H1 (cell line): Measurements from ENCODE around the gene TXNRD2. TPM values are rescaled to one million over a fixed set of nuclear protein-coding genes. Genes with fewer than 3 reads are reported as not detected.

Experiments
- CTCF ChIA-PET: fragments of 300-600 bp; sonication (Branson Sonifier 250); formaldehyde crosslinking; loops from one replicate; lab custom pipeline; 2021; ENCODE audit not compliant: partially characterized antibody; lab: Charles Lee
- POLR2A ChIA-PET: fragments of 300-600 bp; sonication (Branson Sonifier 250); formaldehyde crosslinking; loops from one replicate; lab custom pipeline; 2021; ENCODE audit warnings: inconsistent platforms; ENCODE audit not compliant: partially characterized antibody; lab: Charles Lee
- DNase-seq, 2 experiments: peaks; one replicate each; pipeline versions ENCODE4 v3.0.0 to v3.0.0-alpha.2; 2010 to 2022; ENCODE audit warnings: low spot score in 2 of 2, low read depth in 1 of 2, mixed read lengths in 1 of 2
- FAIRE-seq: peaks from 2 replicates; lab custom pipeline; 2011; peaks lifted over from hg19 to GRCh38; lab: Jason Lieb, UNC
- H2AFZ ChIP-seq: 2 replicates; pipeline ENCODE4 v1.8.1; 2012; ENCODE audit warnings: low read length, inconsistent platforms
- H2AK5ac ChIP-seq: 2 replicates; pipeline ENCODE4 v1.6.1; 2013; ENCODE audit warnings: low read depth, low read length
- H2BK120ac ChIP-seq: replicated peaks from 2 replicates; pipeline ENCODE3; 2013; ENCODE audit warnings: low read depth, low read length, inconsistent platforms
- H2BK12ac ChIP-seq: 2 replicates; pipeline ENCODE4 v1.6.1; 2013; ENCODE audit warnings: low read depth, low read length
- H2BK15ac ChIP-seq: 2 replicates; pipeline ENCODE4 v1.6.1; 2013; ENCODE audit warnings: low read length
- H2BK20ac ChIP-seq: 2 replicates; pipeline ENCODE4 v1.6.1; 2013; ENCODE audit warnings: low read length
- H2BK5ac ChIP-seq: 2 replicates; pipeline ENCODE4 v1.6.1; 2013; ENCODE audit warnings: low read depth, low read length
- H3K14ac ChIP-seq: 2 replicates; pipeline ENCODE4 v1.6.1; 2013; ENCODE audit warnings: inconsistent platforms; ENCODE audit not compliant: insufficient read length
- H3K18ac ChIP-seq: 2 replicates; pipeline ENCODE4 v1.6.1; 2013; ENCODE audit warnings: low read length; ENCODE audit errors: extremely low read depth
- H3K23ac ChIP-seq: 2 replicates; pipeline ENCODE4 v1.6.1; 2013; ENCODE audit warnings: inconsistent platforms; ENCODE audit not compliant: insufficient read length
- H3K23me2 ChIP-seq: 2 replicates; pipeline ENCODE4 v1.6.1; 2013; ENCODE audit warnings: low read depth, low read length
- H3K27ac ChIP-seq: 2 replicates; pipeline ENCODE4 v1.6.1; 2011; ENCODE audit warnings: low read depth, low read length, inconsistent platforms
- H3K27me3 ChIP-seq, 4 experiments: replicated peaks in 1 of 4; 1 replicate in 1 of 4; 2 replicates in 3 of 4; pipeline versions ENCODE4 v1.6.1 to v1.8.1; 2011 to 2013; ENCODE audit warnings: low read length in 3 of 4, mild to moderate bottlenecking in 3 of 4, inconsistent platforms in 2 of 4, mixed read lengths in 2 of 4, moderate library complexity in 1 of 4; ENCODE audit not compliant: control insufficient read depth in 3 of 4, insufficient read depth in 3 of 4; ENCODE audit errors: extremely low read depth in 1 of 4
- H3K36me3 ChIP-seq, 4 experiments: 2 replicates each; pipeline versions ENCODE4 v1.6.1 to v1.8.1; 2011 to 2013; ENCODE audit warnings: mild to moderate bottlenecking in 4 of 4, low read length in 3 of 4, moderate library complexity in 2 of 4, control low read depth in 1 of 4, inconsistent platforms in 1 of 4; ENCODE audit not compliant: insufficient read depth in 4 of 4, control insufficient read depth in 2 of 4
- H3K4ac ChIP-seq: replicated peaks from 2 replicates; pipeline ENCODE3; 2013; ENCODE audit warnings: low read length, low read depth, mixed read lengths, inconsistent platforms; ENCODE audit not compliant: insufficient read length
- H3K4me1 ChIP-seq, 4 experiments: replicated peaks in 1 of 4; 1 replicate in 1 of 4; 2 replicates in 3 of 4; pipeline versions ENCODE4 v1.6.1 to v1.8.1; 2011 to 2013; ENCODE audit warnings: low read length in 3 of 4, inconsistent platforms in 2 of 4, mixed read lengths in 1 of 4; ENCODE audit not compliant: insufficient read depth in 4 of 4, control insufficient read depth in 3 of 4
- H3K4me2 ChIP-seq, 2 experiments: 2 replicates each; pipeline versions ENCODE4 v1.6.1 to v1.8.1; 2011 to 2013; ENCODE audit warnings: low read depth in 2 of 2, low read length in 2 of 2, control low read depth in 1 of 2, inconsistent platforms in 1 of 2, mild to moderate bottlenecking in 1 of 2; ENCODE audit not compliant: insufficient read depth in 1 of 2
- H3K4me3 ChIP-seq, 4 experiments: fragments of 200-600, 300-600 bp in 1 of 4; sonication (generic), shearing (Covaris generic), sonication (Bioruptor Twin) in 1 of 4; 2 replicates each; pipeline versions ENCODE4 v1.5.1 to v1.8.1; 2011 to 2016; ENCODE audit warnings: low read length in 4 of 4, low read depth in 3 of 4, control low read depth in 2 of 4, inconsistent platforms in 2 of 4, mild to moderate bottlenecking in 2 of 4, mixed read lengths in 1 of 4, moderate library complexity in 1 of 4; ENCODE audit not compliant: insufficient read depth in 2 of 4; ENCODE audit errors: extremely low read depth in 1 of 4
- H3K56ac ChIP-seq: replicated peaks from 2 replicates; pipeline ENCODE3; 2013; ENCODE audit warnings: low read depth, mild to moderate bottlenecking, mixed read lengths, low read length, inconsistent platforms; ENCODE audit not compliant: insufficient read length
- H3K79me1 ChIP-seq: 2 replicates; pipeline ENCODE4 v1.6.1; 2013; ENCODE audit warnings: low read depth, low read length, control low read depth
- H3K79me2 ChIP-seq, 2 experiments: 2 replicates each; pipeline versions ENCODE4 v1.6.1 to v1.8.1; 2012 to 2013; ENCODE audit warnings: low read length in 2 of 2, mild to moderate bottlenecking in 2 of 2, inconsistent platforms in 1 of 2; ENCODE audit not compliant: insufficient read depth in 2 of 2, control insufficient read depth in 1 of 2
- H3K9ac ChIP-seq, 4 experiments: replicated peaks in 1 of 4; 1 replicate in 1 of 4; 2 replicates in 3 of 4; pipeline versions ENCODE4 v1.6.1 to v1.8.1; 2011 to 2013; ENCODE audit warnings: low read depth in 3 of 4, low read length in 3 of 4, control low read depth in 2 of 4, mild to moderate bottlenecking in 2 of 4, moderate library complexity in 2 of 4, inconsistent platforms in 1 of 4; ENCODE audit errors: extremely low read depth in 1 of 4
- H3K9me3 ChIP-seq, 2 experiments: 2 replicates each; pipeline versions ENCODE4 v1.6.1 to v1.8.1; 2012 to 2013; ENCODE audit warnings: mild to moderate bottlenecking in 2 of 2, moderate library complexity in 2 of 2, control low read depth in 1 of 2, inconsistent platforms in 1 of 2, low read depth in 1 of 2, low read length in 1 of 2, mixed read lengths in 1 of 2; ENCODE audit not compliant: insufficient read depth in 2 of 2
- H4K20me1 ChIP-seq, 2 experiments: replicated peaks in 1 of 2; 2 replicates each; pipeline versions ENCODE3 to v1.8.1; 2011 to 2013; ENCODE audit warnings: inconsistent platforms in 2 of 2, low read length in 2 of 2, mild to moderate bottlenecking in 1 of 2; ENCODE audit not compliant: insufficient read depth in 2 of 2, control insufficient read depth in 1 of 2
- H4K5ac ChIP-seq: 2 replicates; pipeline ENCODE4 v1.6.1; 2013; ENCODE audit warnings: low read length, low read depth, mixed read lengths, inconsistent platforms; ENCODE audit not compliant: insufficient read length
- H4K8ac ChIP-seq: 2 replicates; pipeline ENCODE4 v1.8.0; 2013; ENCODE audit warnings: mild to moderate bottlenecking, moderate library complexity, low read length, inconsistent platforms; ENCODE audit not compliant: insufficient read depth; ENCODE audit errors: extremely low read depth
- H4K91ac ChIP-seq: replicated peaks from 2 replicates; pipeline ENCODE3; 2013; ENCODE audit warnings: low read length, mixed read lengths, inconsistent platforms; ENCODE audit not compliant: insufficient read length
- CBX8 ChIP-seq: fragments of 300-800, 300-1000 bp; sonication (generic); IDR thresholded peaks from 2 replicates; pipeline ENCODE4 v1.7.1; 2016; ENCODE audit warnings: low read depth, low read length, borderline replicate concordance
- E2F6 ChIP-seq: IDR thresholded peaks from 2 replicates; pipeline ENCODE4 v1.6.1; 2012; ENCODE audit warnings: inconsistent platforms
- WGBS, 2 experiments: shearing (Covaris generic) in 1 of 2; methylation state at CpG; one replicate each; pipeline versions ENCODE4 v1.1.6 to v1.1.7; 2013 to 2015; ENCODE audit warnings: low lambda C conversion rate in 2 of 2, mixed read lengths in 2 of 2, inconsistent platforms in 1 of 2, low coverage in 1 of 2, missing lambda C conversion rate in 1 of 2; ENCODE audit not compliant: insufficient replicate concordance in 2 of 2, insufficient coverage in 1 of 2, insufficient read length in 1 of 2; ENCODE audit errors: extremely low coverage in 1 of 2, missing lambda C conversion rate in 1 of 2; 5-methylcytosine and 5-hydroxymethylcytosine counted together
- polyA plus RNA-seq, 7 experiments: library from polyadenylated mRNA; depleted of rRNA in 3 of 7; stranded (reverse) in 5 of 7; unstranded in 2 of 7; fragments of >200 nt in 5 of 7; fragments of 200-250 nt in 2 of 7; gene quantifications; 1 replicate in 5 of 7; 2 replicates in 1 of 7; 4 replicates in 1 of 7; pipeline versions ENCODE4 v1.2.1 to v1.2.3, GENCODE V29; 2011 to 2013; ENCODE audit warnings: missing spikeins in 2 of 7, mixed read lengths in 2 of 7
- total RNA-seq: library from RNA; stranded (reverse); fragmentation: NEBNext Ultra II Directional; extraction: Animal tissue kit (Norgen Biotek cat#: 25700); gene quantifications from 2 replicates; pipeline ENCODE4 v1.2.1, GENCODE V29; 2021
- TF ChIP-seq, protein P1 (sequence below): IDR thresholded peaks from 2 replicates; pipeline ENCODE4 v1.6.1; 2012; ENCODE audit warnings: low read length, inconsistent platforms

TXNRD2 gene
- total and polyA plus RNA-seq, 2 of the 8 experiments (the other 6 are each of a cell fraction or from before 2014, with no cell fraction given): 14.8 to 21.9 TPM

DNA sequence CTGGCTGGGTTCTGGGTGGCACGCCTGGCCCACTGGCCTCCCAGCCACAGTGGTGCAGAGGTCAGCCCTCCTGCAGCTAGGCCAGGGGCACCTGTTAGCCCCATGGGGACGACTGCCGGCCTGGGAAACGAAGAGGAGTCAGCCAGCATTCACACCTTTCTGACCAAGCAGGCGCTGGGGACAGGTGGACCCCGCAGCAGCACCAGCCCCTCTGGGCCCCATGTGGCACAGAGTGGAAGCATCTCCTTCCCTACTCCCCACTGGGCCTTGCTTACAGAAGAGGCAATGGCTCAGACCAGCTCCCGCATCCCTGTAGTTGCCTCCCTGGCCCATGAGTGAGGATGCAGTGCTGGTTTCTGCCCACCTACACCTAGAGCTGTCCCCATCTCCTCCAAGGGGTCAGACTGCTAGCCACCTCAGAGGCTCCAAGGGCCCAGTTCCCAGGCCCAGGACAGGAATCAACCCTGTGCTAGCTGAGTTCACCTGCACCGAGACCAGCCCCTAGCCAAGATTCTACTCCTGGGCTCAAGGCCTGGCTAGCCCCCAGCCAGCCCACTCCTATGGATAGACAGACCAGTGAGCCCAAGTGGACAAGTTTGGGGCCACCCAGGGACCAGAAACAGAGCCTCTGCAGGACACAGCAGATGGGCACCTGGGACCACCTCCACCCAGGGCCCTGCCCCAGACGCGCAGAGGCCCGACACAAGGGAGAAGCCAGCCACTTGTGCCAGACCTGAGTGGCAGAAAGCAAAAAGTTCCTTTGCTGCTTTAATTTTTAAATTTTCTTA, 27.7 kb upstream of the TXNRD2 start:
- H3K27ac ChIP-seq: no peak overlapping the region
- H3K4me1 ChIP-seq: no peaks in the 10 kb centered on the region; a peak in 2 of 7 replicates
- FAIRE-seq (no peak), DNase-seq (no peak)
- no peak overlapping the region for H3K14ac ChIP-seq
- H2BK15ac ChIP-seq: no peak overlapping the region
- H3K9me3 ChIP-seq: no peaks in the 10 kb centered on the region
- H4K5ac ChIP-seq: no peak overlapping the region
- no peaks in the 10 kb centered on the region for H3K79me2 ChIP-seq
- no peaks in the 10 kb centered on the region for H3K79me1 ChIP-seq
- H4K91ac ChIP-seq: no peak overlapping the region
- no peaks in the 10 kb centered on the region; the same call in 1 of the 2 replicates for H3K23me2 ChIP-seq
- CTCF ChIA-PET: interaction anchor here (0.8 to 16.2 kb wide), 14 partner anchors 9 to 239 kb away, joined by 3 to 369 read pairs (median 4); no protein-coding TSS in a partner anchor
- TF ChIP-seq, protein P1, sequence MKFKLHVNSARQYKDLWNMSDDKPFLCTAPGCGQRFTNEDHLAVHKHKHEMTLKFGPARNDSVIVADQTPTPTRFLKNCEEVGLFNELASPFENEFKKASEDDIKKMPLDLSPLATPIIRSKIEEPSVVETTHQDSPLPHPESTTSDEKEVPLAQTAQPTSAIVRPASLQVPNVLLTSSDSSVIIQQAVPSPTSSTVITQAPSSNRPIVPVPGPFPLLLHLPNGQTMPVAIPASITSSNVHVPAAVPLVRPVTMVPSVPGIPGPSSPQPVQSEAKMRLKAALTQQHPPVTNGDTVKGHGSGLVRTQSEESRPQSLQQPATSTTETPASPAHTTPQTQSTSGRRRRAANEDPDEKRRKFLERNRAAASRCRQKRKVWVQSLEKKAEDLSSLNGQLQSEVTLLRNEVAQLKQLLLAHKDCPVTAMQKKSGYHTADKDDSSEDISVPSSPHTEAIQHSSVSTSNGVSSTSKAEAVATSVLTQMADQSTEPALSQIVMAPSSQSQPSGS: no peak
- TF ChIP-seq E2F6 (no peak), CBX8 (no peak)
- no peaks in the 10 kb centered on the region for H3K27me3 ChIP-seq
- peaks cover 6 to 8% of the 10 kb centered on the region in 2 experiments for H4K20me1 ChIP-seq
- no peak overlapping the region for H3K56ac ChIP-seq
- no peak overlapping the region for H2AFZ ChIP-seq
- no peak overlapping the region for H4K8ac ChIP-seq
- no peak overlapping the region for H2AK5ac ChIP-seq
- 80% methylated on average over 11 of the region's 11 CpGs; no CpG with 5 or more reads in 1 of the 2 experiments for WGBS, 2 experiments
- POLR2A ChIA-PET: interaction anchor here (0.8 to 4.2 kb wide), 11 partner anchors 9 to 158 kb away, joined by 3 to 17 read pairs (median 4); partner anchors contain the start of gene TRMT2A
- no peak overlapping the region for H2BK12ac ChIP-seq
- H3K23ac ChIP-seq: no peak overlapping the region
- H3K4me3 ChIP-seq: no peak overlapping the region
- no peak overlapping the region for H3K18ac ChIP-seq
- H2BK20ac ChIP-seq: no peak overlapping the region
- no peak overlapping the region; a peak in 1 of 7 replicates for H3K9ac ChIP-seq
- H3K4me2 ChIP-seq: no peak overlapping the region
- H3K4ac ChIP-seq: no peak overlapping the region
- no peak overlapping the region for H2BK120ac ChIP-seq
- peaks cover 8 to 24% (median 12%) of the 10 kb centered on the region in 4 experiments; a peak in 6 of 8 replicates for H3K36me3 ChIP-seq
- no peak overlapping the region; the same call in 1 of the 2 replicates for H2BK5ac ChIP-seq
